Activated CD8-positive, alpha-beta memory T cell treated with anti-CD3 and anti-CD28 coated beads, Interleukin-2, amount 50 U/mL, for 24 hours (primary cell): ENCODE data around the gene CCDC61.

ENCODE experiments used
- DNase-seq: peaks from one replicate; pipeline ENCODE4 v3.0.0-alpha.2; 2020; ENCODE audit errors: extremely low read depth

Gene CCDC61

DNA sequence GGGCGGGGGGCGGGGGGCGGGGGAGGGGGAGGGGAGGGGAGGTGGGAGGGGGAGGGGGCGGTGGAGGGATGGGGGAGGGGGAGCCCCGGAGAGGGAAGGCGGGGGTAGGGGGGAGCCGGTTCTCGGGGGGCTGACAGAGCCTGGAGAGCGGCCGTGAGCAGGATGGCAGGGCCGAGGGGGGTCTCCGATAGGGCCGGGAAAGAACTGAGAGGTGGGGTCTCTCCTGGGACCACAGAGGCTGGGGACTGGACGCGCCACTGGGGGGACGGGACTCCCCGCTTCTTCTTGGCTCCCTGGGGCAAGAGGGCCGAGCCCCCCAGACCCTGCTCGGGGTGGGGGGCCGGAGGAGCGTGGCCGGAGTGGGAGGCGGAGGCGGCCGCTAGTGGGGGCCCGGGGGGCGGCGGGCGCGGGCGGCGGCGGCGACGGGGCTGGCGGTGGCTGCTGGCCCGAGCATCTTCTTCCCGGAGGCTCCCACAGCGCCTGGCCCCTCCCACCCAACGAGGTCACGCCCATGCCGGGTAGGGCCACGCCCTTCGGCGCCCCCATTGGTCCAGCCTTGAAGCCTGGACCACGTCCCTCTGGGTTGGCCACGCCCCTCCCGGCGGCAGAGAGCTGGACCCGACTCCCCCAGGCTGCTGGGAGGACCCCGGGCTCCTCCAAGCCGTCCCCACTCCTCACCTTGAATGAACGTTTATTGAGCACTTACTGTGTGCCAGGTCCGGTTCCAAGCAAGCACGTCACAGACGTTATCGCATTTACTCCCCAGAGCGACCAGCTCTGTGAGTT, 21.5 kb upstream of the CCDC61 start, which contains the start of gene NOVA2:
TSS of gene NOVA2 (minus strand) at position 313 of the 786 bp plus-strand sequence. CDS start 514 bp downstream, outside the sequence.
- DNase-seq: no peak

- DNase-seq: no peak
Measured at GRCh38 chr19:45975306-45976070, 19.8 kb upstream of the CCDC61 start.

- DNase-seq: no peak
Measured at GRCh38 chr19:45976178-45976577, 19.1 kb upstream of the CCDC61 start.

GRCh38 chr19:45978156-45978555, 17.1 kb upstream of the CCDC61 start:
- no peak for DNase-seq

DNA sequence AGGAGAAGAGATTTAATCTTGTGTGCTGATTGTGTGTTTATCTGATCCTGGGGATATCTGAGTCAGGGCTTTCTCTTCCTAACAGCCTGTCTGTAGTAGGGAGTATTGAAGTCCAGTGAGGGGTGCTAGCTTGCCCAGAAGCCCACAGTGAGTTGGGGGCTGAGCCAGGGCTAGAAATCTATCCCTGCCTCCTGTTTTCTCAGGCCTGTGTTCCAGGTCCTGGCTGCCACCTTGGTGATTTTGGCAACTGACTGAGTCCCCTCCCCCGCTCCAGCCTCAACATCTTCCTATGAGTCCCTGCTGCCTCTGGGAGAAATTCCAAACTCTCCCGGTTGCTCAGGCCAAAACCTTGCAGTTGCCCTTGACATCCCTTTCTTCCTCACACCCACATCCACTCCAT, 13.9 kb upstream of the CCDC61 start:
- no peak for DNase-seq

GRCh38 chr19:45985321-45985720, 9.9 kb upstream of the CCDC61 start:
- DNase-seq: no peak

- no peak for DNase-seq
Measured at GRCh38 chr19:45990113-45990728, 5.0 kb upstream of the CCDC61 start.

DNA sequence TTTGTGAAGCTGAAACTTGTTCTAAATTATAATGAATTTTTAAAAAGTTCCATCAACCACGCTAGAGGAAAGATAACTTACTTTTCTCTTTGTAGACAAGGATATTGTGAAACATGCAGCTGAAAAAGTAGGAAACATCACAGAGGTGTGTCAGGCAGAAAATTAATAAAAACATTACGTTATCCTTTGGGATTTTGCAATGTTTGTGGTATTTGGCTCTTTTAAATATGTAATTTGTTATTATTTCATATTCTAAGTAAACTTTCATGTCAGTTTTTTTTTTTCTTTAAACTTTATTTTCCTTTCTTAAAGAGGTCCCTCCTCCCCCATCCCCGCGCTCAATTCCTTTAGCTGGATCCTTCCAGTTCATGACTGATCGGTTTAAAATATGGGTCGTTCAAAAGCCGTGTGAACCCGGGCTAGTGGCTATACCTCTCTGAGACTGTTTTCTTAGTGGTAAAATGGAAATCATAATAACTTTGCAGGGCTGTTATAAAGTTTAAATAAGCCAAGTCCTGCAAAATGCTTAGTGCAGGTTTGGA, 740 bp upstream of the CCDC61 start:
- DNase-seq: no peak

GRCh38 chr19:45995715-45996385, 583 bp downstream of the CCDC61 start:
- no peak for DNase-seq

DNA sequence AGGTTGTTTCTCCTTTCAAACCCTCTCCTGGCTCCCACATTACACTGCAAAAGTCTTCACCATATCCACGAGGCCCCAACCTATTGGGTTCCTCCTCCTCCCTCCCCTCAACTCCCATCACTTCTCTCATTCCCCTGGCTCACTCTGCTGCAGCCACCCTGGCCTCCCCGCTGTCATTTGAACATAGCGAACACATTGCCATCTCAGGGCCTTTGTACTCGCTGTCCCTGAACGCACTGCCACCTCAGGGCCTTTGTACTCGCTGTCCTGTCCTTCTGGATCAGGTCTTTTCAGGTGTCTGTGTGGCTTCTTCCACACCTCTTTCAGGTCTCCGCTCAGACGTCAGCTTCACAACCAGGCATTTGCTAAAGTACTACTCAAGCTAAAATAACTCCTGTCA, 1.7 kb downstream of the CCDC61 start:
- DNase-seq: no peak

DNA sequence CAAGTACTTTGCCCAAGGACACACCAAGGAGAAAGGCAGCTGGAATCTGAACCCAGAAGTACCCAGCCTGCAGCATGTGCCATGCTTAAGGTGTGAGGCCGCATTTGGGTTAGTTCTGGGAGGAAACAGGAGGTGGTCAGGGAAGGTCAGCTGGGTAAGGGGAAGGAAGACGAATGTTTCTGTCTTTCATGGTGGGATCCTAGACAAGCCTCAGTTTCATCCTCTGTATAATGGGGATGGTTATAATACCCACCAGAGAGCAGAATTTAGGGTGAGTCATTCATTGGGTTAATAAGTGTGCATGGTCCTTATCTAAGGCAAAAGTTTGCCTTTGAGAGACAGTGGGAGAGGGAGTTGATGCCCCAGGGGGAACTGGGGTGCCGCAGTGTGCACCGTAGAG, 3.6 kb downstream of the CCDC61 start:
- DNase-seq: no peak

DNA sequence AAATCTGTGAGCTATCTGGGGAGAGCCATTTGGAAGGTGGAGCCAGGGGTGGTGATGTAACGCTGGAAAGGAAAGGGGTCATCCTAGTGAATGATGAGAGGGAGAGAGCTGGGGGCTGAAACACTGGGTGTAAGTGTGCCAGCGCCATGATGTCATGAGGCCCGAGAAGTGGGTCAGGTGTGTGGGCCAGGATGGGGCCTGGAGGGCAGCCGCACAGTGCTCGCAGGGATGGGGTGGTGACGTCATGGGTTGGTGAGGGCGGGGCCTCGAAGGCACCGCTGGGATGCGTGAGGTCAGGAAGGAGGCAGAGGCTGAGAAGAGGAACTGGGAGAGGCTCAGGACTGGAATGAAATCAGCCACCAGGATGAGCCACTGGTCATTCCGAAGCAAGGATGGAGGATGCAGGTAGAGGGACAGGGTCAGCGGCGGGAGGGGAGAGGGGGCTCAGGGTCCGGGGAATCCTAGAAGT, 4.4 kb downstream of the CCDC61 start:
- DNase-seq: no peak

DNA sequence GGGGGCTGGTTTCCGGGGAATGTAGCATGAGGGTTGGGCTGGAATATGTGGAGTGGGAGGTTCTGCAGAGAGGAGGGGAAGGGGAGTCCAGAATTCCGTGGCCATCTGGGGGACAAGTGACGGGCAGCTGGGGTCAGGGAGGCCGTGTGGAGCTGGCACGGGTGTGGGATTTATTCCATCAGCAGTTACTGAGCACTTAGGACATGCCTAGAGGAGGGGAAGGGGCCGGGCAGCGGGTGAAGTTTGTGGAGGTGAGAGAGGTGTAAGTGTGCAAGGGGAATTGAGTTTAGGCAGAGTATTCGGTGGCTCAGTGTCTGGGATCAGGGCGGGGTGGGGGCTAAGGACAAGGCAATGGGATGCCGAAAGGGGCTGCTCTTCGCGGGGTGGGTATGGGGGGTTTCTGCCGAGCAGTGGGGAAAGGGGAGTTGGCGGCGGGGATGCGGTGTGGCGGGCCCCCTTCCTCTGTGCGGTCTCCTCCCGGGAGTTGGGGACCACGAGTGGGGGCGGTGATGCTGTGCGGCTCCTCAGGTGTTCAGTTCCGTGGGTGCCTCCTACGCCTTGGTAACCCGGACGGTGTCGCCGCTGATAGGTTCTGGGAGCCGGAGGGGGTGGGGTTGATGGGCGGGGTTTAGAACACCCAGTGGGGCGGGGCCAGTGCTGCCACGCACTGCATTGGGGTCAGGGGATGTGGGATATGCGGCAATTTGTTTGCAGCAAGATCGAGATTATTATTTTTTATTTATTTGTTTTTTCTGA, 5.4 kb downstream of the CCDC61 start:
- peak; percentile 19 for DNase-seq

DNA sequence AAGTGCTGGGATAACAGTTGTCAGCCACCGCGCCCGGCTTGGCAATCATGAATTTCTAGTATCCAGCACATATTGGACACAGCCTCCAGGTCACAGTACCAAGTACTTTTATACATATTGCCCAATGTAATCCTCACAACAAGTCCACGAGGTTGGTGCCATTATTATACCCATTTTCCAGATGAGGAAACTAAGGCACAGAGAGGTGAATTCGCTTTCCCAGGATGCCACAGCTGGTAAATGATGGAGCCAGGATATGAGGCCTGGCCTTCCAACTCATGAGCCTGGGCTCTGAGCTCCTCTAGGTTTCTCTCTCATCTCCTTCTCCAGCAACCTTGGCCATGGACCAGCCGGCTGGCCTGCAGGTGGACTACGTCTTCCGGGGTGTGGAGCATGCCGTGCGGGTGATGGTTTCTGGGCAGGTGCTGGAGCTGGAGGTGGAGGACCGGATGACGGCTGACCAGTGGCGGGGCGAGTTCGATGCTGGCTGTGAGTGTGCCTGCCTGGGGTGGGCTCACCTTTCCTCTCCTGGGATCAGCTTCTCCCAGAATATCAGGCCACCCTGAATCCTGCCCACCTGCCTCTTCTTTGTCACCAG, 7.5 kb downstream of the CCDC61 start:
- no peak for DNase-seq

- DNase-seq: no peak
Measured at GRCh38 chr19:46006411-46006810, 11.1 kb downstream of the CCDC61 start.

GRCh38 chr19:46009530-46010510, 14.6 kb downstream of the CCDC61 start:
- DNase-seq: peak; percentile 9

GRCh38 chr19:46014534-46014933, 19.3 kb downstream of the CCDC61 start:
- no peak for DNase-seq

- DNase-seq: peak; percentile 9
Measured at GRCh38 chr19:46014941-46015686, 19.8 kb downstream of the CCDC61 start.
